ENCODE measurements around the gene SALL4. TPM values are rescaled to one million over a fixed set of nuclear protein-coding genes. Genes with fewer than 3 reads are reported as not detected.

The SALL4 gene
- total RNA-seq, 1 experiment from 2014 or later = 279 TPM

DNA sequence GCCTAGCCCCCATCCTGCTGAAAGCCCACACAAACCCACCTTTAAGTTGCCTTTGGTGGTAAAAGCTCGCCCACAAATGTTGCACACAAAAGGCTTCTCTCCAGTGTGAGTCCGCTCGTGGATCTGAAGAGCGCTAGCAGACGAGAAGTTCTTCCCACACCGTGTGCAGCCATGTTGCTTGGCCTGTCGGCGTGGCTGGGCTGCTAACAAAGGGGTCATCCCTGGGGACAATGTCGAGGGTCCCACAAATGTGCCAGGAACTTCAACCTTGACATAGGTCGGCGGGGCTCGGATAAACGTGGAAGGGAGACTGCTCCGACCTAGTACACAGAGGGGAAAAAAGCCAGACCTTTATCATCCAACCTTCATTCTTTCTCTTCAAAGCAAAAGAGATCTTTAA lies 13.5 kb downstream of the SALL4 start:
- no peak overlapping the region; a peak in 1 of 5 replicates for H3K4me3 Mint-ChIP-seq
- no peak overlapping the region for H3K14ac ChIP-seq (ENCODE audit: insufficient read depth, low read length)
- H3K18ac ChIP-seq (ENCODE audit: insufficient read length, low read depth, low read length) = no peak overlapping the region
- DNase-seq = no peak
- H2BK120ac ChIP-seq (ENCODE audit: low read depth, low read length, poor library complexity, severe bottlenecking) = no peak overlapping the region
- no peak overlapping the region for H2BK15ac ChIP-seq (ENCODE audit: low read depth, low read length)
- H2BK5ac ChIP-seq (ENCODE audit: insufficient read length, low read length) = no peak overlapping the region
- no peak overlapping the region for H2BK20ac ChIP-seq (ENCODE audit: low read depth, low read length, poor library complexity, severe bottlenecking)
- no peaks in the 10 kb centered on the region for H3K27me3 Mint-ChIP-seq (ENCODE audit: low read depth)
- H3K27ac ChIP-seq (ENCODE audit: insufficient read length, low read depth, low read length) = no peak overlapping the region
- H3K79me2 ChIP-seq (ENCODE audit: insufficient read depth, low read length) = peaks cover 37% of the 10 kb centered on the region; the same call in 1 of the 2 replicates
- H3K4me1 ChIP-seq (ENCODE audit: insufficient read depth, low read length) = 0 out of 2 replicates have a peak, but pooled peaks cover 2% of the 10 kb centered on the region
- H3K79me1 ChIP-seq (ENCODE audit: insufficient read depth, low read depth, low read length, poor library complexity, severe bottlenecking) = peaks cover 27% of the 10 kb centered on the region
- no peaks in the 10 kb centered on the region for H4K20me1 ChIP-seq (ENCODE audit: control insufficient read depth, insufficient read depth, insufficient read length)
- H3K27me3 ChIP-seq (ENCODE audit: insufficient read depth, low read length) = no peaks in the 10 kb centered on the region
- no peak overlapping the region for H3K9ac ChIP-seq (ENCODE audit: extremely low read depth, insufficient read length, low read length)
- peaks cover 16% of the 10 kb centered on the region in 2 experiments for H3K4me1 Mint-ChIP-seq
- peaks cover 75 to 97% (median 96%) of the 10 kb centered on the region in 3 experiments; a peak in 6 of 7 replicates for H3K36me3 Mint-ChIP-seq (ENCODE audit: insufficient read depth in 1 of 3, low read depth in 3 of 3)
- H2BK12ac ChIP-seq (ENCODE audit: insufficient read length, low read depth, low read length) = no peak overlapping the region
- no peak overlapping the region for H3T11ph ChIP-seq (ENCODE audit: low read length)
- no peak overlapping the region for H4K91ac ChIP-seq (ENCODE audit: insufficient read length, low read depth, low read length)
- H3K27ac Mint-ChIP-seq = peak overlapping the region in 2 of 3 experiments; percentile 64 to 90; a peak in 3 of 7 replicates
- no peak overlapping the region for H2AFZ ChIP-seq (ENCODE audit: low read length)
- no peaks in the 10 kb centered on the region for H3K9me3 Mint-ChIP-seq
- no peak overlapping the region for H4K5ac ChIP-seq (ENCODE audit: insufficient read length, low read depth, low read length)
- no peak overlapping the region for H2AK5ac ChIP-seq (ENCODE audit: insufficient read length, low read length)
- H3K23me2 ChIP-seq (ENCODE audit: insufficient read length, low read depth, low read length, poor library complexity, severe bottlenecking) = no peaks in the 10 kb centered on the region
- TF ChIP-seq, protein P1, sequence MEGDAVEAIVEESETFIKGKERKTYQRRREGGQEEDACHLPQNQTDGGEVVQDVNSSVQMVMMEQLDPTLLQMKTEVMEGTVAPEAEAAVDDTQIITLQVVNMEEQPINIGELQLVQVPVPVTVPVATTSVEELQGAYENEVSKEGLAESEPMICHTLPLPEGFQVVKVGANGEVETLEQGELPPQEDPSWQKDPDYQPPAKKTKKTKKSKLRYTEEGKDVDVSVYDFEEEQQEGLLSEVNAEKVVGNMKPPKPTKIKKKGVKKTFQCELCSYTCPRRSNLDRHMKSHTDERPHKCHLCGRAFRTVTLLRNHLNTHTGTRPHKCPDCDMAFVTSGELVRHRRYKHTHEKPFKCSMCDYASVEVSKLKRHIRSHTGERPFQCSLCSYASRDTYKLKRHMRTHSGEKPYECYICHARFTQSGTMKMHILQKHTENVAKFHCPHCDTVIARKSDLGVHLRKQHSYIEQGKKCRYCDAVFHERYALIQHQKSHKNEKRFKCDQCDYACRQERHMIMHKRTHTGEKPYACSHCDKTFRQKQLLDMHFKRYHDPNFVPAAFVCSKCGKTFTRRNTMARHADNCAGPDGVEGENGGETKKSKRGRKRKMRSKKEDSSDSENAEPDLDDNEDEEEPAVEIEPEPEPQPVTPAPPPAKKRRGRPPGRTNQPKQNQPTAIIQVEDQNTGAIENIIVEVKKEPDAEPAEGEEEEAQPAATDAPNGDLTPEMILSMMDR (conservative IDR thresholded peaks at IDR 0.05) = no peak
- H3K56ac ChIP-seq (ENCODE audit: insufficient read length, low read depth, low read length) = no peak overlapping the region
- no CpG with 5 or more reads among the region's 14 CpGs for WGBS (ENCODE audit: extremely low coverage, insufficient read length, low lambda C conversion rate)
- no peak overlapping the region for H3K23ac ChIP-seq (ENCODE audit: insufficient read length, low read depth, low read length)
- no peaks in the 10 kb centered on the region for H3K9me3 ChIP-seq (ENCODE audit: control insufficient read depth, low read depth, low read length)
- no peak overlapping the region for H3K4me2 ChIP-seq (ENCODE audit: insufficient read depth, insufficient read length, low read length)
- H4K8ac ChIP-seq (replicated peaks; ENCODE audit: insufficient read length, low read depth, low read length) = no peak overlapping the region
- H3K4ac ChIP-seq (ENCODE audit: low read depth, low read length) = no peak overlapping the region
